Activated CD8-positive, alpha-beta memory T cell treated with anti-CD3 and anti-CD28 coated beads, Interleukin-2, amount 10 ng/mL, durations not matched to agents 7 days and 5 days (primary cell): ENCODE results near the gene SRRM1. TPM values are rescaled to one million over a fixed set of nuclear protein-coding genes. Genes with fewer than 3 reads are reported as not detected.
A peak's percentile ranks its signal among the peaks of the same experiment; 100 is the strongest.
"Not testable (repeated sequence)": the region's sequence is repeated elsewhere in the genome, so short reads cannot be mapped to it uniquely, and the experiment has no call there.

Source experiments
- ATAC-seq: fragments of 150-1000 bp; cut with Tn5 transposase; one replicate; pipeline ENCODE4 v1.10.0; 2021; ENCODE audit warnings: moderate library complexity
- CTCF ChIA-PET: fragments of 350-600 bp; sonication (Branson Sonifier 250); formaldehyde crosslinking; loops from one replicate; lab custom pipeline; 2021; ENCODE audit warnings: antibody characterized with exemption; lab: Charles Lee
- DNase-seq: peaks from one replicate; pipeline ENCODE4 v3.0.0-alpha.2; 2020
- H3K27ac Mint-ChIP-seq: one replicate; pipeline ENCODE4 v1.8.0; 2021; ENCODE audit warnings: mild to moderate bottlenecking, mixed read lengths
- H3K27me3 Mint-ChIP-seq: one replicate; pipeline ENCODE4 v1.8.0; 2021; ENCODE audit warnings: mixed read lengths
- H3K36me3 Mint-ChIP-seq: one replicate; pipeline ENCODE4 v1.8.0; 2021; ENCODE audit warnings: mild to moderate bottlenecking, mixed read lengths
- H3K4me1 Mint-ChIP-seq: one replicate; pipeline ENCODE4 v1.8.0; 2021; ENCODE audit warnings: mixed read lengths
- H3K4me3 Mint-ChIP-seq: one replicate; pipeline ENCODE4 v1.8.0; 2021; ENCODE audit warnings: mild to moderate bottlenecking, moderate library complexity, mixed read lengths
- H3K9me3 Mint-ChIP-seq: one replicate; pipeline ENCODE4 v1.8.0; 2022; ENCODE audit warnings: low read depth, mixed read lengths
- total RNA-seq, 2 experiments: library from RNA; stranded (reverse); gene quantifications; one replicate each; pipeline ENCODE4 v1.2.3, GENCODE V29; 2021

The SRRM1 gene
- total RNA-seq, 2 experiments from 2014 or later = 191 to 215 TPM

DNA sequence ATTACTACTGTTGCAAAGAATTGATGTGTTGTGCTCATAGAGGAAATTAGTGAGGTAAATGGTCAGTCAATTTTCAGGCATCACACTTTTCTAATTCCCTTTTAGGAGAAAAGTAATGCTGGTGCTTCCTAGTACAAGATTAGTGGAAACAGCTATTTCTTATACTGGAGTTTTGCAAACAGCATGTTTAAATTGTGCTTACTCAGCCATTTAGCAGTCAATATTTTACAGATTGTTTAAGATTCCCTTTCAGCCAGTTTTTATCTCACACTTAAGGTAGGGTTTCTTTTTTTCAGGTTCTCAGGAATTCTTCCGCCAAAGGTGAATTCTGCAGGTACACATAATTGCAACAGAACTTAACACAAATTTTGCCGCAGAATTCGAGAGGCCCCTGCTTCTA is 10.9 kb downstream of the SRRM1 start:
- ATAC-seq = no peak
- CTCF ChIA-PET = interaction anchor here (1.0 to 2.5 kb wide), 5 partner anchors 8 to 91 kb away, joined by 3 to 6 read pairs (median 3); partner anchors contain the start of gene CLIC4
- no peaks in the 10 kb centered on the region for H3K27me3 Mint-ChIP-seq
- DNase-seq = no peak
- H3K27ac Mint-ChIP-seq = no peak overlapping the region
- H3K4me3 Mint-ChIP-seq = no peak overlapping the region
- H3K36me3 Mint-ChIP-seq = peaks cover 74% of the 10 kb centered on the region
- peaks cover 29% of the 10 kb centered on the region for H3K4me1 Mint-ChIP-seq
- H3K9me3 Mint-ChIP-seq = no peaks in the 10 kb centered on the region

DNA sequence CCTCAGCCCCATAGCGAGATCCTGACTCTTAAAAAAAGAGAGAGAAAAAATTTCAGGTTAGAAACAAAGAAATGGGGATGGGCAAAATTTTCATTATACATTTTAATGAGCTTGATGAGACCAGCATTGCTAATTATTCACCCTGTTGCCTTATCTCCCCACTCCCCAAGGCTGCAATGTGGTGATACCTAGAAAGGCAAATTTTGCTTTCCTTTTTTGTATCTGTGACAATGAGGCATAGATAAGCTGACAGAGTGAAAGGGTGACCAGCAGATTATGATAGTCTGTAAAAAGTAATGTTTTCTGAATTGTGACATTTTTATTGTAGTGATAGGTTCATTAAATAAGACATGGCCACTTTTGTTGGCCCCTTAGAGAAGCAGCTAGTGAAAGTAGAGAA is 12.9 kb downstream of the SRRM1 start:
- DNase-seq (no peak), ATAC-seq (no peak)
- H3K27me3 Mint-ChIP-seq = no peaks in the 10 kb centered on the region
- H3K4me1 Mint-ChIP-seq = peaks cover 22% of the 10 kb centered on the region
- peaks cover 71% of the 10 kb centered on the region for H3K36me3 Mint-ChIP-seq
- no peak overlapping the region for H3K4me3 Mint-ChIP-seq
- CTCF ChIA-PET = interaction anchor here (1.0 to 2.5 kb wide), 3 partner anchors 10 to 264 kb away, joined by 3 to 6 read pairs (median 6); no protein-coding TSS in a partner anchor
- no peak overlapping the region for H3K27ac Mint-ChIP-seq
- H3K9me3 Mint-ChIP-seq = no peaks in the 10 kb centered on the region

DNA sequence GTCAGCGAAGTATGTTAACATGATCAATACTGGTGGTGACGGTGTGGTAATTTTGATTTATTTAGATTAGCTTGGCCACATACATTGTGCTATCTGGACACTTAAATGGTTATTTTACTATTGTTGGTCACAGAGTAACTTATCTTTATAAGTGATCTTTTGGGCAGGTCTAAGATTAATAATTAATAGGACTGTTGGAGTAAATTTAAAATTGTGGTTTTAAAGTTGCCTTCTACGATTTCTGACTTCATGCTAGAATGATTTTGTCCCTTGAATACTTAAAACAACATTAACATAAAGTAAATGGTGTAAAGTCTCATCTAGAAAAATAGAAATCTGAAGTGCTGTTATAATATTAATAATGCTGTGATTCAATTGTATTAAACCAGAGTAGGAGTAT is 14.7 kb downstream of the SRRM1 start:
- CTCF ChIA-PET = interaction anchor here (0.7 to 0.9 kb wide), 3 partner anchors 12 to 242 kb away, joined by 3 read pairs; partner anchors contain the start of gene NIPAL3
- H3K9me3 Mint-ChIP-seq = no peaks in the 10 kb centered on the region
- ATAC-seq (no peak), DNase-seq (no peak)
- peaks cover 20% of the 10 kb centered on the region for H3K4me1 Mint-ChIP-seq
- no peak overlapping the region for H3K27ac Mint-ChIP-seq
- H3K27me3 Mint-ChIP-seq = no peaks in the 10 kb centered on the region
- H3K4me3 Mint-ChIP-seq = no peak overlapping the region
- H3K36me3 Mint-ChIP-seq = peaks cover 66% of the 10 kb centered on the region

DNA sequence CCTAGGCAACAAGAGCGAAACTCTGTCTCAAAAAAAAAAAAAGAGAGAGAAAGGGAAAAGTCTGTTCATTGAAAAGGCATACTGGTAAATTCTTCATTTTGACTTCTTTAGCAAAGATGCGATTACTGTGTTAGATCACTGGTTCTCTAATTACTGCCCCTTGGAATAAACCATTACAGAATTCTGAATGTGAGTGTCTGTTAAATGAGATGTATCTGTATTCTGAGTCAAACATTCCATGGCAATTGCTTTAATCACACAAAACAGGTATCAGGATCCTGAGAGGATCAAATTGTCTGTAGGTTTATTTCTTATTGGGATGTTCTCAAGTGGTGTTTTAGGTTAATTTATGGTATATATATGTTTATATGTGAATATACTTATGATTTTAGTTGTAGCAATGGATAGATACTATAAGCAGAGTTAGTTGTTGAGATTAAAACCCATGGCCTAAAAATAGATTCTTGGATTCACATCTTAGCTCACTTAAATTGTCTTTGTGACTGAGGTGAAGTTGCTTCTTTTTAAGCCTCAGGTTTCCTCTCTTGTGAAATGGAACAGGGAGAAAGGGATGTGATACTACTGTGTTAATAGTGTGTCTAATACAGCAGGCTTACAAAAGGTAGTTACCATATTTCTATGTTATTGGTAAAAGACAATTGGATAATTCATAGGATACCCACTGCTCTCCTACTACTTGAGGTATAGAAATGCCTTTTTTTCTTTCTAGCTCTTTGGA is 16.2 kb downstream of the SRRM1 start:
- no peak overlapping the region for H3K4me3 Mint-ChIP-seq
- peaks cover 19% of the 10 kb centered on the region for H3K4me1 Mint-ChIP-seq
- peak overlapping the region; percentile 69 for H3K27ac Mint-ChIP-seq
- no peak for DNase-seq
- no peak for ATAC-seq
- peaks cover 63% of the 10 kb centered on the region for H3K36me3 Mint-ChIP-seq
- CTCF ChIA-PET = interaction anchor here (1.1 kb wide), 2 partner anchors 11 to 12 kb away, joined by 3 read pairs; no protein-coding TSS in a partner anchor
- no peaks in the 10 kb centered on the region for H3K27me3 Mint-ChIP-seq
- H3K9me3 Mint-ChIP-seq = no peaks in the 10 kb centered on the region

DNA sequence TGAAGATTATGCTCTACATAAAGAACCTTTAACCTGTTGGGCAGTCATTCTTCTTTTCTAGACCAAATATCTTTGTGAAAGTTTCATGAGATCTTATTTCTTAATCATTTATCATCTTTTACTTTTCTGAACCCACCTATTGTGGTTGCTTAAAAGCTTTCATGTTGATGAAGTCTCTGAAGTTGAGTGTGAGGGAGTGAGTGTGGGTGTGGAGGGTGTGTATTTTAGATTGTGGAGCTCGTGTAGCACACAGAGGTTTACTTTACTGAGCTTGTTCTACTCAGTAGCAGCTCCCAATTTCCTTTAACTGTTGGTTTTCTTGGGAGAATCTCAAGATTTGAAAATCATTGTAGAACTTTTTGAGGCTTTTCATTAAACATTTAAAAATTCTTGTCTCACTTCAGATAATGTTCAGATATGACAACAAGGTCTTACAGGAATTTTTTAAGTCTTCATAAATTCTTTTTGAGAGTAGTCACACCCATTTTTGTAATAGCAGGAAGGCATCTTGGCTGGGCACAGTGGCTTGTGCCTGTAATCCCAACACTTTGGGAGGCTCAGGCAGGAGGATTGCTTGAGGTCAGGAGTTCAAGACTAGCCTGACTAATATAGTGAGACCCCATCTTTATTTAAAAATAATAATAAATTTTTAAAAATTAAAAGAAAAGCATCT is 17.0 kb downstream of the SRRM1 start:
- no peak for DNase-seq
- no peak overlapping the region for H3K4me3 Mint-ChIP-seq
- peaks cover 62% of the 10 kb centered on the region for H3K36me3 Mint-ChIP-seq
- no peaks in the 10 kb centered on the region for H3K27me3 Mint-ChIP-seq
- CTCF ChIA-PET = interaction anchor here (1.1 to 2.3 kb wide), 5 partner anchors 11 to 170 kb away, joined by 3 to 6 read pairs (median 3); no protein-coding TSS in a partner anchor
- no peaks in the 10 kb centered on the region for H3K9me3 Mint-ChIP-seq
- peak overlapping the region; percentile 69 for H3K27ac Mint-ChIP-seq
- peaks cover 16% of the 10 kb centered on the region for H3K4me1 Mint-ChIP-seq
- no peak for ATAC-seq

DNA sequence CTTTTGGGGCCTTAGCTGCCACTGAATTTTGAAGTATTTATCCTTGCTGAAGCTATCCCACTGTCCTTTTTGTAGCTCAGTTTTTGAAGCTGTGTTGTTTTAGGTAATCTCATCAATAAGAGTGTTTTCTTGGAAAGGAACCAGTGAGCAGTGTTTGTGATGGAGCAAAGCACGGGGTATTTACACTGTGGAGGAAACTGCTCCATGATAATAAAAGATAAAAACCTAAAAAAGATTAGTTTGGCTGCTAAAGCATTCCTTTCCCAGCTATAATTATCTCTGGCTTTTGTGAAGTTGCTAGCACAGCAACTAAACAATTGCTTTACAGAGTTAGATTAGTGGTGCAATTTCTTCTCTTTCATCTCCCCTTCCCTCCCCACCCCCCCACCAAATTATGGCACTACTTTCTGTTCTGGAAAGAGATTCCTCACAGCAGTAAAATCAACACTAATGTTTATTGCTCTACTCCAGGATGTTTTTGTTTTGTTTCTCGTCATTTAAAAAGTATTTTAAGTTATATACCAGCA is 21.5 kb downstream of the SRRM1 start:
- Mint-ChIP-seq H3K36me3 (peaks cover 64% of the 10 kb centered on the region), H3K4me1 (peaks cover 8% of the 10 kb centered on the region), H3K27ac (no peak overlapping the region), H3K4me3 (no peak overlapping the region), H3K27me3 (no peaks in the 10 kb centered on the region), H3K9me3 (no peaks in the 10 kb centered on the region)
- ATAC-seq (no peak), DNase-seq (no peak)
- CTCF ChIA-PET = interaction anchor here (1.1 kb wide), 1 partner anchor 11 kb away, joined by 3 read pairs; no protein-coding TSS in a partner anchor

DNA sequence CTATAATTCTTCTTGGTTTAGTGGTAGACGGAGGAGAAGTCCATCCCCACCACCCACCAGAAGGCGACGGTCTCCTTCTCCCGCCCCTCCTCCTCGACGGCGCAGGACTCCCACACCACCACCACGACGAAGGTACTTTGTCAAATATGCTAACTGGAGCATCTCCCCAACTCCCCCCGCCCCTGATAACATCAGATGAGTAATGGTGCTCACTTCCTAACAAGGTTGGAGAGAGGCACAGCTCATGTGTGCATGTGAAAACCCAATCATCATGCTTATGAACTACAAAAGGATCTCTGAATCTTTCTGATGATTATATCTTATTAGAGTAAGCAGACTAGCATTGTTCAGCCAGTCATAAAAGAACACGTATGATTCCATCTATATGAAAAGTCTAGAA is 23.7 kb downstream of the SRRM1 start:
- no peaks in the 10 kb centered on the region for H3K27me3 Mint-ChIP-seq
- no peak overlapping the region for H3K4me3 Mint-ChIP-seq
- CTCF ChIA-PET = interaction anchor here (1.3 kb wide), 1 partner anchor 12 kb away, joined by 3 read pairs; no protein-coding TSS in a partner anchor
- peaks cover 68% of the 10 kb centered on the region for H3K36me3 Mint-ChIP-seq
- DNase-seq = no peak
- H3K4me1 Mint-ChIP-seq = peaks cover 22% of the 10 kb centered on the region
- H3K9me3 Mint-ChIP-seq = no peaks in the 10 kb centered on the region
- ATAC-seq = no peak
- H3K27ac Mint-ChIP-seq = no peak overlapping the region

DNA sequence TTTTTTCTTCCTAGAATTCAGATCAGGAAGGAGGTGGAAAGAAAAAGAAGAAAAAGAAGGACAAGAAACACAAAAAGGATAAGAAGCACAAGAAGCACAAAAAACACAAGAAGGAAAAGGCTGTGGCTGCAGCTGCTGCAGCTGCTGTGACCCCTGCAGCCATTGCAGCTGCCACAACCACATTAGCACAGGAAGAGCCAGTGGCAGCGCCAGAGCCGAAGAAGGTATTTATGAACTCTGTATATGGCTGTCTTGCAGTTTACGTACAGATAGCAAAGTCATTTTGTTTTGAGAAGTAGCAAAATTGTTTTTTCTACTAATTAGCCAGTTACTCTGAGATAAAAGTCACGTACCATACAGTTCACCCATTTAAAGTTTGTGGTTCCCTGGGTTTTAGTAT is 28.3 kb downstream of the SRRM1 start:
- DNase-seq, H3K27me3 Mint-ChIP-seq, H3K9me3 Mint-ChIP-seq, ATAC-seq, H3K4me3 Mint-ChIP-seq: not testable (repeated sequence)
- CTCF ChIA-PET = interaction anchor here (1.0 to 1.4 kb wide), 4 partner anchors 11 to 28 kb away, joined by 3 to 6 read pairs (median 4); partner anchors contain the start of gene SRRM1
- Mint-ChIP-seq H3K27ac (peak overlapping the region; percentile 68), H3K36me3 (peaks cover 67% of the 10 kb centered on the region), H3K4me1 (peaks cover 28% of the 10 kb centered on the region)

DNA sequence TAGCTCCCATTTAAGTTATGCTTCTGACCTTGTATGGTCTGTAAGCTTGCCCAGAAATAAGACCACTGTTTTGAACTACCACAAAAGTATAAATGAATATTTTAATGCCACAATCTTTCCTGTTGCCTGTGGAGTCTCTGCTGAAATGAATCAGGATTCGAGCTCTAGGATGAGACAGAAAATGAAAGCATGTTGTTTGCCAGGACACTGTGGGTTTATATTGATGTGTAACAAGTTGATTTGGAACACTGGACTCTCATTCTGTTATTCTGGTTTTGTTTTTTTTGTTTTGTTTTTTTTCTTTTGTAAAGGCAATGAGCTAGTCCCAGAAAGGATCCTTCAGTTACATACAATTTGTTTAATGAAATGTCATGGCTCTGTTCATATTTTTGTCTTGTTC is 29.6 kb downstream of the SRRM1 start:
- H3K4me1 Mint-ChIP-seq = peaks cover 28% of the 10 kb centered on the region
- not testable (repeated sequence) for H3K9me3 Mint-ChIP-seq, H3K4me3 Mint-ChIP-seq, DNase-seq, H3K27me3 Mint-ChIP-seq
- ATAC-seq = peak; percentile 23
- CTCF ChIA-PET = interaction anchor here (1.0 to 1.4 kb wide), 4 partner anchors 12 to 162 kb away, joined by 3 to 6 read pairs (median 4); no protein-coding TSS in a partner anchor
- H3K27ac Mint-ChIP-seq = peak overlapping the region; percentile 62
- H3K36me3 Mint-ChIP-seq = peaks cover 62% of the 10 kb centered on the region

DNA sequence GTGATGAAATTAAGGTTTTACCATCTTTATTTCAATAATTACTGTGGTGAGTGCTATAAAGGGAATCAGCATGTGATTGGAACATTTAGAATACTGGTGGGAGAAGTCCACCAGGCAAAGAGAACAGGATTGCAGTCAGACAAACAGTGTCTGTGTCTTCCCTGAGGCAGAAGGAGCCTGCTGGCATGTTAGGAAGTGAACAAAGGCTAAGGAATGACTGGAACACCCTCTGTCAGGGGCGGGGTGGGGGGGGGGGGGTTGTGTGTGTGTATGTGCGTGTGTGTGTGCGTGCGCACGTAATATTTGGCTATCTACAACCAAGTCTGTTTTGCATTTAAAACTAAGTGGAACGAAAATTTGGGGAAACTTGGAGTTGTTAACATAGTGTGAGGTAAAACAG is 30.2 kb downstream of the SRRM1 start:
- Mint-ChIP-seq H3K9me3 (no peaks in the 10 kb centered on the region), H3K27ac (peak overlapping the region; percentile 65), H3K4me1 (peaks cover 28% of the 10 kb centered on the region), H3K27me3 (no peaks in the 10 kb centered on the region), H3K4me3 (no peak overlapping the region), H3K36me3 (peaks cover 60% of the 10 kb centered on the region)
- ATAC-seq = no peak
- CTCF ChIA-PET = interaction anchor here (1.0 to 1.3 kb wide), 3 partner anchors 15 to 162 kb away, joined by 3 to 6 read pairs (median 5); no protein-coding TSS in a partner anchor
- no peak for DNase-seq

DNA sequence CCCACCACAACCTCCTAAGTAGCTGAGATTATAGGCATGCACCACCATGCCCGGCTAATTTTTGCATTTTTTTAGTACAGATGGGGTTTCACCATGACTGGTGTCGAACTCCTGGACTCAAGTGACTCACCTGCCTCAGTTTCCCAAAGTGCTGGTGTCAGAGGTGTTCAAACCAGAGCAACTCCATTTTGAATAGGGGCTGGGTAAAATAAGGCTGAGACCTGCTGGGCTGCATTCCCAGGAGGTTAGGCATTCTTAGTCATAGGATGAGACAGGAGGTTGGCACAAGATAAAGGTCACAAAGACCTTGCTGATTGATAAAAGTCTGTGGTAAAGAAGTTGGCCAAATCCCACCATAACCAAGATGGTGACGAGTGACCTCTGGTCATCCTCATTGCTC is 35.3 kb downstream of the SRRM1 start:
- not testable (repeated sequence) for H3K9me3 Mint-ChIP-seq
- CTCF ChIA-PET = interaction anchor here (1.0 kb wide), 2 partner anchors 10 to 152 kb away, joined by 3 read pairs; no protein-coding TSS in a partner anchor

DNA sequence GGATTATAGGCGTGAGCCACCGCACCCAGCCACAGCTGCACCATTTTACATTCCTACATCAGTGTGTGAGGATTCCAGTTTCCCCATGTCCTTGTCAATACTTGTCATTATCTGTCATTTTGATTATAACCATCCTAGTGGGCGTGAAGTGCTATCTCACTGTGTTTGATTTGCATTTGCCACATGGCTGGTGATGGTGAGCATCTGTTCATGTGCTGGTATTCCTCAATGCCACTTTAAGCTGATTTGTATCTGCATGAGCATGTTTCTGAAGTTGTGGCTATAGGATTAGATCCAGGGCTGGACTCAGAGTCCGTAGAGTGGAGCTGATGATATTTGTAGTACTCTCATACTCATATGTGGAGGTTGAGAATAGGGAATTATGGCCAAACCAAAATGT is 36.6 kb downstream of the SRRM1 start:
- Mint-ChIP-seq H3K27ac (no peak overlapping the region), H3K36me3 (peaks cover 14% of the 10 kb centered on the region), H3K4me3 (no peak overlapping the region), H3K9me3 (no peaks in the 10 kb centered on the region), H3K27me3 (no peaks in the 10 kb centered on the region), H3K4me1 (no peaks in the 10 kb centered on the region)
- DNase-seq = no peak
- CTCF ChIA-PET = interaction anchor here (1.0 to 1.2 kb wide), 3 partner anchors 9 to 156 kb away, joined by 3 to 4 read pairs (median 3); no protein-coding TSS in a partner anchor
- no peak for ATAC-seq

More for the DNA sequence above, 35.3 kb downstream of the SRRM1 start:
- ATAC-seq, H3K27ac Mint-ChIP-seq, H3K4me3 Mint-ChIP-seq, DNase-seq, H3K4me1 Mint-ChIP-seq, H3K27me3 Mint-ChIP-seq: not testable (repeated sequence)
- H3K36me3 Mint-ChIP-seq = peaks cover 20% of the 10 kb centered on the region

DNA sequence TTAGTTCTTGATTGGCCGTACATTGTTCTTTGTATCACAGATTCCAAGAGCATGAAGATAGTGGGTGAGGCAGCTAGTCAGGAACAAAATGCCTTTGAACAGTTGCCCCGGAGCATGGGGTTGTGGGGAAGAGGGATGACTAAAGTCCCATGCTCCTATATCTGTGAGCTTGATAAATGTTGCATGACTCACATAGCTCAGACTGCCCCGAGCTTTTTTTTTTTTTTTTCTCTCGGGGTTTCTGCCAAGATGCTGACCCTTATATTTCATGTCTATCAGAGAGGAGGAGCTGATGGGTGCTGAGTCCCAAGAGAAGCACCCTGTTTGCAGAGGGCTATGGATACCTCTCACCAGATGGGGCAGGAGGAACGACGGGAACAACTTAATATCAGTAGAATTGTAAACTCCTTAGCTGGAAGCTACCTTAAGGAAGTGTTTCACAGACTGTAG is 40.6 kb downstream of the SRRM1 start:
- Mint-ChIP-seq H3K9me3 (no peaks in the 10 kb centered on the region), H3K27me3 (no peaks in the 10 kb centered on the region), H3K4me3 (no peak overlapping the region), H3K4me1 (no peaks in the 10 kb centered on the region), H3K36me3 (no peaks in the 10 kb centered on the region), H3K27ac (no peak overlapping the region)
- DNase-seq (no peak), ATAC-seq (no peak)
- CTCF ChIA-PET = interaction anchor here (0.9 to 2.8 kb wide), 5 partner anchors 14 to 152 kb away, joined by 3 to 10 read pairs (median 4); no protein-coding TSS in a partner anchor
